T-helper 1 cell (primary cell): Measurements from ENCODE around the gene PIANP.
A peak's percentile ranks its signal among the peaks of the same experiment; 100 is the strongest.

Experiments used
- DNase-seq, 5 donors: peaks; one replicate each; pipeline ENCODE4 v3.0.0-alpha.2; 2012 to 2020

The PIANP gene

GRCh38 chr12:6703631-6704030 lies 3.0 kb upstream of the PIANP start:
- DNase-seq: no peak

GRCh38 chr12:6701078-6701768 lies 608 bp upstream of the PIANP start:
- no peak for DNase-seq

DNA sequence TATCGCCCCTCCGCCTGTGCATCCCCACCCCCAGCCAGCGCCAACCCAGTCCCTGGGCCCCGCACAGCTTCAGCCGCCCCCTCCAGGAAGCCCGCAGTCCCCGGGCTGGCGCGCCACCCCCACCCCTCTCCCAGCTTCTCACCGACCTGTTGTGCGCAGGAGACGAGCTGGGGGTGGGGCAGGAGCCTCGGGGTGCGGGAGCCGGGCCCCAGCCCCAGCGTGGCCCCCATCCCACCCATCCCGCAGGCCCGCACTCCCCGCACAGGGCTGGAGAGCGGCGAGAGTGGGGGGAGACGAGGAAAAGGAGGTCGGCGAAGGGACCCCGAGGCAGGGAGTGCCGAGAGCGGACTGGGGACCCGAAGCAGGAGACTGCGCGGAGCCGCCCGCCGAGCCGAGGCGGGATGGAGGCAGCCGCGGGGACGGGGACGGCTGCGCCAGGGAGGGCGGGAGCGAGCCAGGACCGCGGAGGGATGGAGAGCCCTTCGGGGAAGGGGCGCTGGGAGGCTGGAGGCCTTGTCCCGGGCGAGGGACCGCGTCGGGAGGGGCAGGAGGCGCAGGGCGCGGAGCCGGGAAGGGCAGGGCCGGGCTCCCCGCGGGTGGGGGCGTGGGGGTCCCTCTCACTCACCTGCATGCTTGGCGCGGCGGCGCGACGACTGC lies 498 bp downstream of the PIANP start:
- peak in 1 of 5 donors; percentile 8 for DNase-seq

DNA sequence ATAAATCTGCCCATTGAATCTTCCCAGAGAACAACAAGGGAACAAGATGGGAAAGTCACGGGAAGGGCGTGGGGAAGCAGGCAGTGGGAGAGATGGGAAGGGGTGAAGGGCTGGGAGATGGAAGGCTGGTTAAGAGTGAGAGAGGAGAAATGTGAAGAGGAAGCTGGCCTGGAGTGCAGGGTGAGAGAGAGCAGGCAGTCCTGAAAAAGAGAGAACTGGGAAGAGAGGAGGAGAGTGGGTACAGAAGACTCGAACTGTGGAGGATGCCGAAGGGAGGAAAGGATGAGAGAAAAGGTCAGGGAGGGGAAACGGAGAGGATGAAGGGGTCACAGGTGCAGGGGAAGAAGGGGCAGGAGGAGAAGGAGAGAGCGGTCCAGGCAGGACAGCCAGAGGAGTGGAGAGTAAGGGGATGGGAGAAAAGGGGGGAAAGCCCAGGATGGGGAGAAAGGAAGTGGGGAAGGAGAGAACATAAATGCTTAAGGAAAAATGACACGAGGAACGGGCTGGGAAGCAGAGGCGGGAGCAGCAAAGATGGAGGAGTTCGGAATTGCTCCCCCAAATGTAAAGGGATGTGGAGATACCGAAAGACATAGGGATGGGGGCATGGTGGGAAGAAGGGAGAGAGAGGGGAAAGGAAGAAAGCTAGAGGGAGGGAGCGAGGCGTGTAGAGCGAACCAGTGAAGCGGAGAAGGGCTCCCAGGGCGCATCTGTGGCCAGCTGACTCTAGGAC lies 1.2 kb downstream of the PIANP start:
- DNase-seq: no peak

DNA sequence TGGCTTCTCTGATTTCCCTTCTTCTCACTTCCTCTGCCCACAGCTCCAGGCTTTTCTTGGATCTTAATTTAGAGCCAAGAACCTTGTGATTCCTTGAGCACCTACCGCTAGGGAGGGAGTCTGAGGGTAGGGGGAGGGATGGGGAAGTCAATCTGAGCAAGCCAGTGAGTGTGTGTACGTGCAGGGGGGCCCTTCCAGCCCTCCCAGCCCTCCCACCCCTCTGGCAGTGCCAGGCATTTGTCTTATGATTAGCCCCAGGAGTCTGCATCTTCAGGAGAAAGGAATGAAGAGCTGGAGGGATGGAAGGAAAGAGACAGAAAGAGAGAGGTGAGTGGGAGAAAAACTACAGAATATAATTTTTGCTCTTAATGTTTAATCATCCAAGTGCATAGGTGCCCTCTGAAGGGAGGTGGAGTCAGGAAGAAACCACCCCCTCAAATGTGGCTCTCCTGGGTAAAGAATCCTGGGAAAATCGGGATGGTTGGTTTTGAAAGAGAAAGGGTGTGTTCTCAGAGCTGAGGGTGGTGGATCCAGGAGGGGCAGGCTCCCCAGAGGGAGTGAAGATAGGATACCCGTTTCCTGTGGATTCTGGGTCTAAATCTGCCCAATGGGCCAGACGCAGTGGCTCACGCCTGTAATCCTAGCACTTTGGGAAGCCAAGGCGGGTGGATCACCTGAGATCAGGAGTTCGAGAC lies 2.1 kb downstream of the PIANP start:
- DNase-seq: no peak

DNA sequence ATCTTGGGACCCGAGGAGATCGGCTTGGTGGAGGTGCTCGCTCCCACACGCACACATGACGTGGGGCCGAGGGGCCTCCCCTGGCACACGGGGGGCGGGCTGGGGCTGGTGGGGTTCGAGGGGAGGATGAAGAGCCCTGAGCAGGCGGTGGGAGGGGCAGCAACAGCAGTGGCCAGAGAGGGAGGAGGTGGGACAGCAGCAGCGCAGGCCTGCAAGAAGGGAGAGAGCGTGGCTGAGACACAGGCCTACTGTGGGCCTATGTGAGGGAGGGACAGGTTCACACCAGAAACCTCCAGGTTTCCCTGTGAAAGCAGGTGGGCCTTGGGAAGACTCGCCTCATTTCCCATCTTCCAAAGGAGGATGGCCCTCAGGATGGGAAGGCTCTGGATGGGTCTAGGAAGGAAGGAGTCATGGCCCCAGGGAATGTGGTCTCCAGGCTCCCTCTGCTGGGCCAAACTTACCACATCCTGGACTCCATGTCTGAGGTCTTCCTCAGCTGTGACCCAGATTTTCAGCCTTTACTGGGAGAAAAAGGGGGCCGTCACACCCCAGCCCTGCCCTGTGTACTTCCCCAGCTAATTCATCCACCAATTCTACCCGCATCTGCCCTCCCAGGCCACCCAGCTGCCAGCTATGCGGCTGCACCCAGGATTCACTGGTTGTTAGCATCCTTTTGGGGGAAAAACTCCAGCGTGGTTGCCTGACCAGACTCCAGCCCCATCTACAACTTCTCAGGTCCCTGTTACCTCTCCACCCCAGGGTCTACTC lies 2.8 kb downstream of the PIANP start:
- no peak for DNase-seq

GRCh38 chr12:6696690-6697583 lies 3.7 kb downstream of the PIANP start:
- DNase-seq: no peak

GRCh38 chr12:6695313-6696045 lies 5.1 kb downstream of the PIANP start:
- DNase-seq: no peak

DNA sequence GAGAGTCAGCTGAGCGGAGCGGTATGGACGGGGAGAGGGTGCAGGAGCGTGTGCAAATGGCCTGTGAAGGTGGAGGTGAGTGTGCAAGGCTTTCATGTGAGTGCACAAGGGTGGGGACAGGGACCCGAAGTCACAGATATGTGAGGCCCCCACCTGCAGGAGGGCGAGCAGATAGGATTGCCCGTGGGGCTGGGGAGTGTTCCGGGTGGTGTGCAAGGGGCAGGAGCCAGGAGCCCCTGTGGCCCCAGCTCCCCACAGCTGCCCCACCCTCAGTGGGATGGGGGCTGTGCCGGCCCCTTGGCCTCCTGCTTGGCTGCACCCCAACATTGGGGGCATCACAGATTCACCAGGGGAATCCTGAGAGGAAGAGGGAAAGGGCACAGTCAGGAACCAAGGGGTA lies 5.9 kb downstream of the PIANP start:
- DNase-seq: no peak

DNA sequence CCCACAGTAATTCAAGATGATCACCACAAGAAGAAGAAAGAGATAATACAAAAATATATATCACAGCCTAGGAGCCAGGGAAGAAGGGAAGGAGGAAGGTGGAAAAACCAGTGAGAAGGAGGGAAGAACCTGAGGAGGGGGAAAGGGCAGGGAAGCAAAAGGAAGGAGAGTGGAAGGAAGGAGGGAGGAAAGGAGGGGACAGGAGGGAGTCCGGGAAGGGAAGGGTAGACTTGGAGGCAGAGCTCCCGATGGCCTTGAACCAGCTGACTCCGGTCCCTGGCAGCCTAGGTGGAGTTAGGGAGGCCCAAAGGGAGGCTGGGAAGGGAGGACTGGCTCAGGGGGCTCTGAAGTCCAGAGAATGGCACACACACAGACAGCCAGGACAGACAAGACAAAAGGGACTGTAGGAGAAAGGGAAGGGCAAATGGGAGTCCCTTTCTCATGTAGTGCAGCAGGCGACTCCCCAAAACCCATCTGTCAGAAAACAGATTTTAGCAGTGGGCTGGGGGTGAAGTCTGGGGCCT lies 6.7 kb downstream of the PIANP start:
- no peak for DNase-seq

DNA sequence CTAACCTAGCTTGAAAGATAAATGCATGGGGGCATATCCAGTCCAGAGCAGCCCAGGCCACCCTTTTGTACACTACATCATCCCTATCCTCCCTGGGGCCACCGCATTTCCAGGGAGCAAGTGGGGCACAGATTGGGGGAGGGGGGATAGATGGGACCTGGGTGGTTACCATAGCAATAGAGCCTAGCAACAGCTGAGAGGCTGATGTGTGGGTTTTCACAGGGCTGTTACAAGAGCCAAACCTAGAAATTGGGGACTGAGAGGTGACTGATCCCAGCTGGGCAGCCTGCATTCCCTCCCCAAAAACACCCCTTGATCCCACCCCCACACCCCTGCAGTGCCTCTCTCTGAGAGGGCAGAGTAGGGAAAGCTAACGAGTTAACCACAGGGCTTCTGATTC lies 7.7 kb downstream of the PIANP start:
- DNase-seq: no peak

- no peak for DNase-seq
Observed at GRCh38 chr12:6691473-6691872, 9.1 kb downstream of the PIANP start.

DNA sequence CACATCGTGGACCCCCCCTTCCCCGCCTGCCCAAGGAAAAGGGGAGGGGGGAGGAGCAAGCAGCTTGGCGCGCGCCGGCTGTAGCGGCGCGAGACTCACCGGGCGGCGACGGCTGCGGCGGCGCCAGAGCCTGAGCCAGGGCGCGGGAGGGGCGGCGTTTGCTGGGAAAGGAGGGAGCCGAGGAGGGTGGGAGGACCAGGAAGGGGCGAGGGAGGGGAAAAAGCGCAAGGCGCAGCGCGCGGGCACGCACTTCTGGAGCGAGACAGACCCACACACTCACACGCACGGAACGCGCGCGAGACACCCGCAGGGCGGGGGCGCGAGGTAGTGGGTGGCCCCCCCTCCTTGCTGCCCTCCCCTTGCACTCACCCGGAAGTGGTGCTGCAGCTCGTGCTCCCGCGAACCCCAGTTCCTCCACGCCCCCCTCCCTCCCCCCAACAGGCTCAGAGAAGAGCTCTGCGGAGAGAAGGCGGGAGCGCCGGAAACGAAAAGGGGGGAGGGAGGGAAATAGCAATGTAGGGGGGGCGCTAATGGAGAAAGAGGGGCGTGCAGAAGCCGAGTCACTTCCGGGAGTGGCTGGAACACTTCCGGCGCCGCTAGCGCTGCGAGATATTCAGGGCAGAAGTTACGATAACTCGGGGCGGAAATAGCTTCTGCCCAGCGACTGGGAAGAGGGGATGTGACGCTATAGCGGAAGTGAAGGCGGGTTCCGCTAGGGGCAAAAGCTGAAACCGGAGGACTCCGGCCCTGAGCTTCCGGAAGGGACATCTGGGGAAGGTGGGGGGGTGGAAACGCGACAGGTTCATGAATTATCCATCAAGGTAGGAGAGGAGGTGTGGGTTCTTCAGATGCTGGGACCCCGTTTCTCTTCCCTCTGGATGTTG lies 11.4 kb downstream of the PIANP start, which contains the start of gene ZNF384:
Gene ZNF384 (minus strand): TSS at position 377 of the 884 bp plus-strand sequence. CDS start 9,855 bp downstream, outside the sequence.
- DNase-seq: peak; percentile 92 to 99 (median 95)

DNA sequence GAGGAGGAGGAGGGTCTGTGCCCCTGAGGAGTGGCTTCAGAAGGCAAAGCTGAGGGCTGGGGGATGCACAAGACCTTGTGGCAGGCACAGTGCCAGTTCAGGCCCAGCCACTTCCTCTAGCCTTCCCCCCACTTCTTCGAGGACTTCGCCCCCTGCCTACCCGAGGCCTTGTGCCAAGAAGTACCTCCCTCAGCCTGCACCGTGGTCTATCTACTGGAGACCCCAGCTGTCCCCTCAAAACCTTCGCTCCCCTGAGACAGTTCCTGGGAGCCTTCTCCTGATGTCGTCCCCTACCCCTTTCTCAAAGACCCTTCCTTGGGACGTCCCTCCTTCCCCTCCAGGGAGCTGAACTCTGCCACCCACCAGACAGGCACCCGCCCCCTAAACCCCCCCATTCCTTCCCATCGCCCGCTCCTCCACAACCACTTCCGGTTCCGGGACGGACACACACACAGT lies 12.0 kb downstream of the PIANP start:
- DNase-seq: peak in 3 of 5 donors; percentile 30 to 57 (median 33)

DNA sequence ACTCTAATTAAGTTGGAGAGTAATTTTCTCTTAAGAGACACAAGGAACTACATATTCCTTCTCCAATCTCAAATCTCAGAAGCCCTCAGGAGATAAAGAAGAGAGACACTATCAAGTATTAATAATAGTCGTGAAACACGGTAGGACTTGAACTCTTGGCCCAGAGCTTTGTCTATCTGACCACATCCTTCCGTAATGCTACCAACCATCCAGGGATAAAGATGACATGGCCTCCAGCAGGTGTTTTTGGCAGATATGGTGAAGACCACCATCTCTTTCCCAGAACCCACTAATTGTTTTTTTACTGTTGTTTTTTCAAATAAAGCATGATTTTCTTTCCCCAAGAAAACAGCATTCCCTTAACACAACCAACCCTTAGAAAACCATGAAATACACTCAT lies 14.8 kb downstream of the PIANP start:
- no peak for DNase-seq

DNA sequence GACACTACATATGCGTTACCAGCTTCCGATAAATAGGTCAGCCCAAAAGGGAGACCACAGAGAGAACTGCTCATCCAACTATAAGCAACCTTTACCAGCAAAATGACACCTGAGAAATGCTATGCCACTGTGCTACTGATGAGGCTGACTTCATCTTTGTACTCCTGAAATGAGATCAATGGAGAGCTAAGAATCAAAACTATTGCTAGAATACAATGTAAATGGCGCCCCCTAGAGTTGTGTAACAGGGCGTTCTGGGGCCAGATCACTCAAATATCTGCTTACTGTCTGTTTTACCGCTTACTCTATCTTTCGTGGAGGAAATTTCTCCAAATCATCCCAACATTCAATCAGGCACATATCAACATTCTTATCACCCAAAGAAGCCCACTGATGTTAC lies 16.0 kb downstream of the PIANP start:
- DNase-seq: peak in 3 of 5 donors; percentile 15 to 64 (median 35)

DNA sequence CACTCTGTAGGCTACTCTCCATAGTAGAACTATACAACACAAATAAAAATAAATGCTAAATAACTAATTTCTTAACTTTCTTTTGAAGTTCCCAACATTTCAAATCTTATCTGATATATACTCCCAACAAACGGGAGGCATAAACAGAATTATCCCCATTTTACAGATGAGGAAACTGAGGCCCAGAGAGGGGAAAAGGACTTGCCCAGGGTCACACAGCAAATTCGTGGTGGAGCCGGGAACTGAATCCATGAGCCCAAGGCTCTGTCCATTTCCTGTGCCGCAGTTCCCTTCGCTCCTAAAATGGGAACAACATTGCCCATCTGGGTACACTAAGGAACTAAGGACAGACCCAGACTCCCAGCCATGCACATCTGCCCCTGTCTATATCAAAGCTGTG lies 23.7 kb downstream of the PIANP start:
- no peak for DNase-seq

DNA sequence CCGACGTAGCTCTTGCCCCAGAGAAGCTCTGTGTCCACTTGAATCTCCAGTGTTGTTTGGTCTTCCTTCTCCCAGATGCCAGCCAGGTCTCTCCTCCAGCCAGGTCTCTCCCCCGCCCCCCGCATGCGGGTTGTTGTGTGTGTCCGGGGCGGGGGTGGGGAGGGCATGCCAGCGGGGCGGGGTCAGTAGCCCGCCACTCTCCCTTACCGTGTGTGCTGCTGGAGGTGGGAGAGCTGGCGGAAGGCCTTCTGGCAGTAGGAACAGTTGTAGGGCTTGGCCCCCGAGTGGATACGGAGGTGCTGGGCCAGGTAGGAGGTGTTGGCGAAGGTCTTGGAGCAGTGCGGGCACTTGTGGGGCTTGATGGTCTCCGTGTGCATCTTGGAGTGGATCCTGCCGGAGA lies 28.5 kb downstream of the PIANP start:
- no peak for DNase-seq

DNA sequence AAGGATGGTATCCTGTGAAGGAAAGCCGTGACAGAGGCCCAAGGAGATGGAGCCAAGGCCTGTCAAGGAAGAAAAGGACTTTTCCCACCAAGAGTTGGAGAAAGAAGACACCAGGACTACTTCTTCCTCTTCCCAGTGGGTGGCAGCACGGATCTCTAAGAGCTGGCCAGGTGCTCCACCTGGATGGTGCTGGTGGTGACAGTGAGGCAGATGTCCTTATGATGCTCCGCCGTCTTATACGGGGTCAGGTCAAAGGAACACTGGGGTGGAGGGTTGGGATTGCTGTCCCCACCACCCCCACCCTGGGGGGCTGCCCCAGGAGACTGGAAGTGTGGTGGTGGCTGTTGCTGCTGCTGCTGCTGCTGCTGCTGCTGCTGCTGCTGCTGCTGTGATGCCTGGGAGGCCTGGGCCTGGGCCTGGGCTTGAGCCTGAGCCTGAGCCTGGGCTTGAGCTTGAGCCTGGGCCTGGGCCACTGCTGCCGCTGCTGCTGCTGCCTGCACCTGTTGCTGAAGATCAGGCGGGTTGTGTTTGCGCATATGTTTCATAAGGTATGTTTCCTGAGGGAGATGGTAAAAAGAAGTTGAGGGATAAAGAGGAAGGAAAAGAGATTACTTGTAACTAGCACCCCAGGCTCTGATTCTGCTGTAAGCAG lies 32.9 kb downstream of the PIANP start:
- DNase-seq: no peak
